Activated T-cell treated with anti-CD3 and anti-CD28 coated beads for 24 hours (primary cell): ENCODE results near the gene NEURL1.
"Not testable (repeated sequence)": the region's sequence is repeated elsewhere in the genome, so short reads cannot be mapped to it uniquely, and the experiment has no call there.

Experiments used
- DNase-seq: peaks from one replicate; pipeline ENCODE4 v3.0.0-alpha.2; 2020; ENCODE audit warnings: low read depth

Gene NEURL1

GRCh38 chr10:103493916-103494877 lies 692 bp downstream of the NEURL1 start:
- DNase-seq: no peak

GRCh38 chr10:103495321-103495720 lies 1.8 kb downstream of the NEURL1 start:
- no peak for DNase-seq

GRCh38 chr10:103497161-103497915 lies 3.8 kb downstream of the NEURL1 start:
- no peak for DNase-seq

- DNase-seq: no peak
Measured at GRCh38 chr10:103498936-103499638, 5.6 kb downstream of the NEURL1 start.

GRCh38 chr10:103499881-103500280 lies 6.4 kb downstream of the NEURL1 start:
- DNase-seq: no peak

GRCh38 chr10:103500481-103500880 lies 7.0 kb downstream of the NEURL1 start:
- no peak for DNase-seq

- no peak for DNase-seq
Measured at GRCh38 chr10:103501186-103501585, 7.7 kb downstream of the NEURL1 start.

GRCh38 chr10:103502849-103503660 lies 9.6 kb downstream of the NEURL1 start:
- DNase-seq: no peak

GRCh38 chr10:103503777-103504176 lies 10.3 kb downstream of the NEURL1 start:
- not testable (repeated sequence) for DNase-seq

- DNase-seq: peak; percentile 36
Measured at GRCh38 chr10:103504181-103504783, 10.8 kb downstream of the NEURL1 start.

- no peak for DNase-seq
Measured at GRCh38 chr10:103506061-103506460, 12.6 kb downstream of the NEURL1 start.

GRCh38 chr10:103507235-103508191 lies 14.0 kb downstream of the NEURL1 start:
- DNase-seq: no peak

- no peak for DNase-seq
Measured at GRCh38 chr10:103510046-103510685, 16.7 kb downstream of the NEURL1 start.

GRCh38 chr10:103510791-103511752 lies 17.6 kb downstream of the NEURL1 start:
- no peak for DNase-seq

GRCh38 chr10:103512166-103512565 lies 18.7 kb downstream of the NEURL1 start:
- DNase-seq: no peak

- no peak for DNase-seq
Measured at GRCh38 chr10:103512591-103513379, 19.3 kb downstream of the NEURL1 start.

- no peak for DNase-seq
Measured at GRCh38 chr10:103513380-103514060, 20.0 kb downstream of the NEURL1 start.
